ENCODE data around the gene FUBP1.

DNA sequence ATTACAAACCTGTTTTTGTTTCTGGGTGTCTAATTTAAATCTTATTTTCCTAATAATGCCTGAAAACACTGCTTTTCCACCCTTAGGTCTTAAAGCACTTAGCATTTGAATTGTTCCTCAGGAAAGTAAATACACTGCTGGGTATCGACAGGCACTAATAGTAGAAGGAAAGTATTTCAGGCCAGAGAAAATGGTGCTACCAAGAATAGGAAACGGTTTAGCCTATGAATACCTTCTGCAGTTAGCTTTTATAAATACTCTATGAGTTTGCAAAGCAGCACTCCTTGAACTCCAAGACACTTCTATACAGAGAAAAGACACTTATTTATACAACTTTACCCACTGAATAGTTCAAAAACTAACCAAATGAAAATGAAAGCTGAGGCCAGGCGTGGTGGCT lies 6.8 kb downstream of the FUBP1 start:
- TF ChIP-seq, protein P1, sequence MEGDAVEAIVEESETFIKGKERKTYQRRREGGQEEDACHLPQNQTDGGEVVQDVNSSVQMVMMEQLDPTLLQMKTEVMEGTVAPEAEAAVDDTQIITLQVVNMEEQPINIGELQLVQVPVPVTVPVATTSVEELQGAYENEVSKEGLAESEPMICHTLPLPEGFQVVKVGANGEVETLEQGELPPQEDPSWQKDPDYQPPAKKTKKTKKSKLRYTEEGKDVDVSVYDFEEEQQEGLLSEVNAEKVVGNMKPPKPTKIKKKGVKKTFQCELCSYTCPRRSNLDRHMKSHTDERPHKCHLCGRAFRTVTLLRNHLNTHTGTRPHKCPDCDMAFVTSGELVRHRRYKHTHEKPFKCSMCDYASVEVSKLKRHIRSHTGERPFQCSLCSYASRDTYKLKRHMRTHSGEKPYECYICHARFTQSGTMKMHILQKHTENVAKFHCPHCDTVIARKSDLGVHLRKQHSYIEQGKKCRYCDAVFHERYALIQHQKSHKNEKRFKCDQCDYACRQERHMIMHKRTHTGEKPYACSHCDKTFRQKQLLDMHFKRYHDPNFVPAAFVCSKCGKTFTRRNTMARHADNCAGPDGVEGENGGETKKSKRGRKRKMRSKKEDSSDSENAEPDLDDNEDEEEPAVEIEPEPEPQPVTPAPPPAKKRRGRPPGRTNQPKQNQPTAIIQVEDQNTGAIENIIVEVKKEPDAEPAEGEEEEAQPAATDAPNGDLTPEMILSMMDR (IDR thresholded peaks at IDR 0.05) = no peak
- TF ChIP-seq POLR2A (IDR thresholded peaks at IDR 0.05) = no peak
